LHCN-M2 (cell line): ENCODE measurements around the gene KBTBD12. TPM values are rescaled to one million over a fixed set of nuclear protein-coding genes. Genes with fewer than 3 reads are reported as not detected.
"Not testable (repeated sequence)": the region's sequence is repeated elsewhere in the genome, so short reads cannot be mapped to it uniquely, and the experiment has no call there.

Experiments
- DNase-seq: peaks from one replicate; pipeline ENCODE4 v3.0.0-alpha.2; 2012; ENCODE audit warnings: low read depth
- total RNA-seq: library from RNA; depleted of rRNA; stranded (reverse); fragments of >200 nt; gene quantifications from 2 replicates; pipeline ENCODE4 v1.2.3, GENCODE V29; 2014

Gene KBTBD12
- total RNA-seq, 1 experiment from 2014 or later, result not detected

GRCh38 chr3:127903611-127904375, 11.2 kb upstream of the KBTBD12 start:
- no peak for DNase-seq

GRCh38 chr3:127905556-127905955, 9.5 kb upstream of the KBTBD12 start:
- no peak for DNase-seq

DNA sequence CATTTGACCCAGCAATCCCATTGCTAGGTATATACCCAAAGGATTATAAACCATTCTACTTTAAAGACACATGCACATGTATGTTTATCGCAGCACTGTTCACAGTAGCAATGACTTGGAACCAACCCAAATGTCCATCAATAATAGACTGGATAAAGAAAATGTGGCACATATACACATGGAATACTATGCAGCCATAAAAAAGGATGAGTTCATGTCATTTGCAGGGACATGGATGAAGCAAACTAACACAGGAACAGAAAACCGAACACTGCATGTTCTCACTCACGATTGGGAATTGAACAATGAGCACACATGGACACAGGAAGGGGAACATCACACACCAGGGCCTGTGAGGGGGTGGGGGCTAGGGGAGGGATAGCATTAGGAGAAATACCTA, 8.4 kb upstream of the KBTBD12 start:
- not testable (repeated sequence) for DNase-seq

- no peak for DNase-seq
These were observed 6.8 kb upstream of the KBTBD12 start for GRCh38 chr3:127908202-127908601.

GRCh38 chr3:127908951-127909350, 6.1 kb upstream of the KBTBD12 start:
- DNase-seq, result no peak

- no peak for DNase-seq
These were observed 5.4 kb upstream of the KBTBD12 start for GRCh38 chr3:127909646-127910045.

DNA sequence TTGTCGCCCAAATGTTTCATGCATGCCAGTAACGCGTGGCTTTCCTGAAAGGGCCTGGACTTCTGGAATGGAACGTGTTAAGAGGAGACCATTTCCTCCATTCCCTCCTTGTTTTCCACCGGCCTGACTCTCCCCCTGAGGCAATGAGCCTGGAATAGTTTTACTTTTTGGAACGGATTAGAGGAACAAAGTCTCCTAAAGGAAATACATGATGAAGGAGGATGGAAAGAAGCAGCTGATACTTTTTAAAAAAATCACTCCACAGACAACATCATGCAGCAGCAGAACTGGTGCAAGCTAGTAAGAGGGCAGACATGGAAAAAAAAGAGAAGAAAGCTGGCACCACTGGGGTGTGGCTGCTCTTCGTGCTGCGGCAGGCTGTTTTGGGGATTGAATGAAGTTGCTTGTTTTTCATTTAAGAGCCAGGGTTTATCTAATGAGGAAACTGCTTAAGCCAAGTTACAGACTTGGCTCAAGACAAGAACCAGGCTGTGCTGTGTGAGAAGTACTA, 3.6 kb upstream of the KBTBD12 start:
- peak; percentile 26 for DNase-seq

- DNase-seq, result not testable (repeated sequence)
These were observed 1.2 kb upstream of the KBTBD12 start for GRCh38 chr3:127913841-127914240.

DNA sequence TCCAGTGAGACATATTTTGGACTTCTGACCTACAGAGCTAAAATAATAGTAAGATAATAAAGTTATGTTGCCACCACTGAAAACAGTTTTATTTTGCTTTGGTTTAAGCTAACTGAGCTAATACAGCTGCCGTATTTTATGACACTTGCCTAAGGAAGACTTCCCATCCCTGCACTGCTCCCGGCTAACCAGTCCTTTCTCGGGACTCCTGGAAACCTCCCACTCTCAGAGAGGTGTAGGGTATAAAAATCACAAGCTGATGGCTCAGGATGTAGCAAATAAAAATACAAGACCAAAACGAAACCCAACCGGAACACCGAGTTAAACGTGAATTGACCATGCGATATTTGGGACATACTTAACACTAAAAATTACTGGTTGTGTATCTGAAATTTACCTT, 448 bp upstream of the KBTBD12 start:
- peak; percentile 27 for DNase-seq

DNA sequence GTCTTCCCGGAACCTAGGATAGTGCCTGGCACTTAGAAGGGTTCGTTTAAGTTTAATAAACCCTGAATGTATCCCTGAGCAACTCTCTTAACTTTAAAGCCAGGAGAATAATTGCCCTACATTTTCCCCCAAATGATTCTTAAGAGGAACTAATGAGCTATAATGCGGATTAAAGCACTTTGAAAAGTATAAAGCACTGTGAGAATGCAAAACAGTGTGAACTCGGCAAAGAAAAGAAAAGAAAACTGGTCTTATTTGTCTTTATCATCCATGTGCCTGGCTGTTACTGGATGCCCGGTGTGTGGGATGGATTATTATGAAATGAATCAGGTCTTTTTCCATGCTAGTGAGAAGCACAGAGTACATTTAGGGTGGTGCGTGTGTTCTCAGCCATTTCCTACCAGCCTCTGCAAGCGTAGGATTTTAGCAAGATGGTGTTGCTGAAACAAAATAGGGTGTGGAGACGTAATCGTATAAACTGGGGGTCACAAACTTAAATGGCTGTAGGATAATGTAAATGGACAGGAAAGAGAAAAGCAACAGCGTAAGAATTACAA, 983 bp downstream of the KBTBD12 start:
- DNase-seq, result no peak

DNA sequence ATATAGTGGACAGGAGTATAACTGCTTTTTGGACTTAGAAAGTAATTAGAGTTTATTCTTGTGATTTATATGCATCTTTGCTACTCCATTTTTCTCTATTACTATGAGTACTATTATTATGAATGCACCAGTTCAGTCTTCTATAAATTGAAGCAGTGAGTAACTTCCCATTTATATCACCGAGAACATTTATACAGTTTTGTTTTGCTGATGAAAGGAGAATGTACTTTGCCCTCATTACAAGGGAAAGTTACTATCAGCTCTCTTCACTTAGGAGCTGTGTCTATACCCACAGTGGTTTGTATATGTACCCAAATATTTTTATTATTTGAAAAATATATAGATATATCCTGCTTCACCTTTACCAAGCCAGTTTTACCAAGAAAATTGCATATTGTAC, 5.7 kb downstream of the KBTBD12 start:
- DNase-seq, result no peak

GRCh38 chr3:127923611-127924010, 8.6 kb downstream of the KBTBD12 start:
- DNase-seq, result no peak

DNA sequence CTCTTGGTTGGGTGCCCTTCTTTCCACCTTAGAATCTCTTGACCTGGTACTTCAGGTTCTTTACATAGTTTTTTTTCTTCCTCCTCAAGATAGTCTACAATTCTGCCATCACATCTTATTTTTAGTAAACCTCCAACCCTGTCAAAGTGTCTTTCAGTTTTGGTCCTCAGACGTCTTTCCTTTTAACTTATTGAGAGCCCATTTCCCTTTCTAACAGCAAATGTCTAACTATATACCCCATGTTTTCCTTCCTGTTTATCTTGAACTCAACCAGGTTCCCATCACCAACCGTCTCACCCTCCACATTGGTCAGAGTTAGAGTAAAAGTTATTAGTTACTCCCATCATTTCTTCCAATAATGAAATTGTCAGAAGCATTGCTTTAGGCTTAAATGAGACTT, 10.4 kb downstream of the KBTBD12 start:
- DNase-seq, result no peak

DNA sequence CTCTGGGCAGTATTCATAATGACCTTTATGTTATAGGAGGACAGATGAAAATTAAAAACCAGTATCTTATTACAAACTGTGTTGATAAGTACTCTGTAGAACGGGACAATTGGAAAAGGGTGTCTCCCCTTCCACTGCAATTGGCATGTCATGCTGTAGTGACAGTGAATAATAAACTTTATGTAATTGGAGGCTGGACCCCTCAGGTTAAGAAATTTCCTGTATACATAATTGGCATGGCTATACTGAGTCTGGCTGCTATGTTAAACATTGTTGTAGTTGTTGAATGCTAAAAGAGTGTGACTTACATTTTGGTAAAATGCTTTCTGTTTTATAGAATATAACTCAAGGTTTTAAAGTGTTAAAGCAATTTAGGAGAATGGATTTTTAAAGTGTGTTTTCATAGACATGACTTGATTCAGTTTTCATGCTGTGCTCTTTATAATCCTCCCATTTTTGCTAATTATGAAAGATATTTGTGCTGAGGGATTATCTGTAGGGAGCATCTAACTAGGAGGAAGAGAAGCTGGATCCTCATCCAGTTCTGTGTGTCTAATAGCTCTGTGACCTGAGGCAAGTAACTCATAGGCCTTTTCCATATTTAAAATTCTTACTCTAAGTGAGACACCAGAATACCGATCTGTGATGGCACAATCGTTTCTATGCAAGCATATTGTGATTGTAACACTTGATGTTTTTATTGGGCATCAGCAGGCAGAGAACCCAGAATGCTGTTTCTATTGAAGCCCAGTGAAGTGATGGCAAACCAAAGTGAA, 13.0 kb downstream of the KBTBD12 start:
- no peak for DNase-seq

- no peak for DNase-seq
These were observed 14.9 kb downstream of the KBTBD12 start for GRCh38 chr3:127929818-127930413.

GRCh38 chr3:127933396-127933795, 18.4 kb downstream of the KBTBD12 start:
- DNase-seq, result no peak

- DNase-seq, result no peak
These were observed 23.8 kb downstream of the KBTBD12 start for GRCh38 chr3:127938800-127939199.

GRCh38 chr3:127940116-127940515, 25.1 kb downstream of the KBTBD12 start:
- no peak for DNase-seq

GRCh38 chr3:127942613-127943012, 27.6 kb downstream of the KBTBD12 start:
- no peak for DNase-seq

- no peak for DNase-seq
These were observed 33.2 kb downstream of the KBTBD12 start for GRCh38 chr3:127948211-127948610.

DNA sequence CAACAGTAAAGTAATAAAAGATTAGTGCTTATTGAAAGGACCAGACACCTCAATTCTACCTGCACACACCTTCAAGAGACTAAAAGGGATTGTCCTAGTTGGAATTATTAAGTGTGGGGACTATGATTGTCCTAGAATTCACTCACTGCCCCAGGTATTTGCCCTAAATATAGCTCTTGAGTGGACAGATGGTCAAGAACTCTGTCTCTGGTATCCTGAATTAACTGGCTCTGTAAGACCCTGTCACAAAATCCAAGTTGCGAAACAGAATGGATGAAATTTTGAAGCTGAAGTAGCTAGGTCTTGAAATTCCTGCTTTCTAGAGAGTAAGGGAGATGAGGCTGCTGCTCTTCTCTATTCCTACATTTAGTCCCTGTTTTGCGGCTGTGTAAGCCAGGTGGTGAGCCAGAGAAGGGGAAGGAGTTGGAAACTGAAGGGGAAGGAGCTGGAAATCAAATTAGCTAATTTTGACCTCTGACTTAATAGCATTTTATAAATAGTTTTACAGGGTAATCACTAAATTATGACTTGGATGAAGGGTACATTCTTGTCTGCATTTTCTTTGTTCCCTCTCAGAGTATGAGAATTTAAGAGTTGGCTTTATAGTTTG, 34.5 kb downstream of the KBTBD12 start:
- no peak for DNase-seq

DNA sequence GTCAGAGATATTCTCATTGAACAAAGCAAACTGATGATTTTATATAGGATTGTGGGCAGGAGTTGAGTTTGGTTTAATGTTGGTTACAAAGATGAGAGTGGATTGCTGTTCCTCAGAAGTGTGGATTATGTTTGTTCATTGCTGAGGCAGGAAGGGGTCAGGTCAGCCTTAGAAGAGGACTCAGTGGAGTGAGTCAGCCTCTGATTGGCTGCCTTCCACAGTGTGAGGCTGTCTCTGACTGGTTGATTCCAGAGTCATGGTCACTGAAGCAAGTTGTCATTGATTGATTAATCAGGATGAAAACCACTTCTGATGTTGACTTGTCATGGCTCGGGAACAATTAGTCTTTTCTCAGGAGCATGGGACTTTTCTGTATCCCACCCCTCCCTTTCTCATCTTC, 36.2 kb downstream of the KBTBD12 start:
- peak; percentile 43 for DNase-seq
